WTC11 (cell line): ENCODE results near the gene PRSS56. TPM values are rescaled to one million over a fixed set of nuclear protein-coding genes. Genes with fewer than 3 reads are reported as not detected.

Experiments
- ATAC-seq: fragments of 200-7000 bp; cut with Tn5 transposase; 2 replicates; pipeline ENCODE4 v1.10.0; 2021; ENCODE audit warnings: mild to moderate bottlenecking, moderate library complexity
- CTCF ChIA-PET: fragments of 300-600 bp; sonication (Branson Sonifier 250); formaldehyde crosslinking; loops from one replicate; lab custom pipeline; 2021; ENCODE audit warnings: antibody characterized with exemption; lab: Charles Lee
- POLR2A ChIA-PET: fragments of 350-600 bp; sonication (Branson Sonifier 250); formaldehyde crosslinking; loops from one replicate; lab custom pipeline; 2021; ENCODE audit warnings: antibody characterized with exemption; lab: Charles Lee
- DNase-seq: peaks from one replicate; pipeline ENCODE4 v3.0.0; 2021; ENCODE audit warnings: low spot score
- H3K27ac Mint-ChIP-seq: 2 replicates; pipeline ENCODE4 v1.8.0; 2021; ENCODE audit warnings: mixed read lengths
- H3K27me3 Mint-ChIP-seq: 2 replicates; pipeline ENCODE4 v1.8.0; 2021; ENCODE audit warnings: low read depth, mild to moderate bottlenecking, moderate library complexity, mixed read lengths
- H3K36me3 Mint-ChIP-seq: 2 replicates; pipeline ENCODE4 v1.8.0; 2021; ENCODE audit warnings: mixed read lengths
- H3K4me1 Mint-ChIP-seq: 2 replicates; pipeline ENCODE4 v1.8.0; 2022; ENCODE audit warnings: mixed read lengths
- H3K4me3 Mint-ChIP-seq: 2 replicates; pipeline ENCODE4 v1.8.0; 2021; ENCODE audit warnings: mild to moderate bottlenecking, moderate library complexity, mixed read lengths
- H3K9me3 Mint-ChIP-seq: 2 replicates; pipeline ENCODE4 v1.8.0; 2021; ENCODE audit warnings: mixed read lengths
- ATF1 ChIP-seq: sonication (generic); formaldehyde crosslinking; IDR thresholded peaks from 2 replicates; pipeline ENCODE4 v1.8.1; 2023; ENCODE audit warnings: mild to moderate bottlenecking, moderate library complexity, missing genetic modification reagents
- CDX4 ChIP-seq: fragments of 250-450 bp; sonication (Bioruptor Pico); IDR thresholded peaks from 2 replicates; pipeline ENCODE4 v1.9.0; 2021; ENCODE audit warnings: moderate library complexity, mild to moderate bottlenecking, inconsistent platforms, borderline replicate concordance
- E2F1 ChIP-seq: sonication (generic); formaldehyde crosslinking; IDR thresholded peaks from 2 replicates; pipeline ENCODE4 v1.8.0; 2022; ENCODE audit warnings: mild to moderate bottlenecking, missing genetic modification reagents
- E2F4 ChIP-seq: sonication (generic); formaldehyde crosslinking; IDR thresholded peaks from 2 replicates; pipeline ENCODE4 v1.8.1; 2022; ENCODE audit warnings: low read depth, mild to moderate bottlenecking, moderate library complexity, missing genetic modification reagents, borderline replicate concordance
- ELF4 ChIP-seq: sonication (generic); formaldehyde crosslinking; IDR thresholded peaks from 2 replicates; pipeline ENCODE4 v1.8.1; 2022; ENCODE audit warnings: low read depth, mild to moderate bottlenecking, moderate library complexity, missing genetic modification reagents
- HMGXB4 ChIP-seq: sonication (generic); formaldehyde crosslinking; IDR thresholded peaks from 2 replicates; pipeline ENCODE4 v1.8.1; 2023; ENCODE audit warnings: mild to moderate bottlenecking, moderate library complexity, missing genetic modification reagents
- IRF2 ChIP-seq: sonication (generic); formaldehyde crosslinking; IDR thresholded peaks from 2 replicates; pipeline ENCODE4 v1.8.0; 2022; ENCODE audit warnings: low read depth, missing genetic modification reagents, borderline replicate concordance
- NR1H2 ChIP-seq: sonication (generic); formaldehyde crosslinking; IDR thresholded peaks from 2 replicates; pipeline ENCODE4 v1.9.0; 2021; ENCODE audit warnings: mild to moderate bottlenecking, moderate library complexity, missing genetic modification reagents
- NR2C2 ChIP-seq: sonication (generic); formaldehyde crosslinking; IDR thresholded peaks from 2 replicates; pipeline ENCODE4 v1.8.0; 2022; ENCODE audit warnings: mild to moderate bottlenecking, missing genetic modification reagents
- PRRX2 ChIP-seq: fragments of 250-450 bp; sonication (Bioruptor Pico); IDR thresholded peaks from 2 replicates; pipeline ENCODE4 v1.8.0; 2021; ENCODE audit warnings: mild to moderate bottlenecking
- RORB ChIP-seq: fragments of 250-450 bp; sonication (Bioruptor Pico); IDR thresholded peaks from 2 replicates; pipeline ENCODE4 v1.9.0; 2021; ENCODE audit warnings: mild to moderate bottlenecking
- USF1 ChIP-seq: sonication (generic); formaldehyde crosslinking; IDR thresholded peaks from 2 replicates; pipeline ENCODE4 v1.8.0; 2022; ENCODE audit warnings: mild to moderate bottlenecking, missing genetic modification reagents
- ZNF138 ChIP-seq: sonication (generic); formaldehyde crosslinking; conservative IDR thresholded peaks from 2 replicates; pipeline ENCODE4 v1.8.1; 2022; ENCODE audit warnings: mild to moderate bottlenecking, moderate library complexity, missing genetic modification reagents
- ZNF263 ChIP-seq: sonication (generic); formaldehyde crosslinking; IDR thresholded peaks from 2 replicates; pipeline ENCODE4 v1.8.1; 2022; ENCODE audit warnings: low read depth, mild to moderate bottlenecking, moderate library complexity, missing genetic modification reagents
- ZNF425 ChIP-seq: fragments of 250-450 bp; sonication (Bioruptor Pico); conservative IDR thresholded peaks from 2 replicates; pipeline ENCODE4 v1.9.0; 2021; ENCODE audit warnings: mild to moderate bottlenecking
- ZNF671 ChIP-seq: fragments of 250-450 bp; sonication (Bioruptor Pico); IDR thresholded peaks from 2 replicates; pipeline ENCODE4 v1.8.0; 2021; ENCODE audit warnings: mild to moderate bottlenecking
- ZSCAN18 ChIP-seq: fragments of 250-450 bp; sonication (Bioruptor Pico); IDR thresholded peaks from 2 replicates; pipeline ENCODE4 v2.1.2; 2022; ENCODE audit warnings: mild to moderate bottlenecking, moderate library complexity
- total RNA-seq: library from RNA; stranded (reverse); gene quantifications from 3 replicates; pipeline ENCODE4 v1.2.3, GENCODE V29; 2021

The PRSS56 gene
- total RNA-seq, 1 experiment from 2014 or later = not detected

GRCh38 chr2:232525199-232525598 lies 5.0 kb downstream of the PRSS56 start:
- TF ChIP-seq ZNF671 (CRISPR knock-in tag) (no peak), RORB (CRISPR knock-in tag) (no peak), USF1 (no peak), E2F1 (CRISPR knock-in tag) (no peak), NR1H2 (CRISPR knock-in tag) (no peak), ZNF263 (no peak), HMGXB4 (CRISPR knock-in tag) (no peak), ZNF425 (CRISPR knock-in tag) (no peak), ATF1 (CRISPR knock-in tag) (no peak), PRRX2 (CRISPR knock-in tag) (no peak), E2F4 (CRISPR knock-in tag) (no peak), IRF2 (no peak), NR2C2 (CRISPR knock-in tag) (no peak), ZSCAN18 (CRISPR knock-in tag) (no peak), ZNF138 (no peak), ELF4 (CRISPR knock-in tag) (no peak), CDX4 (CRISPR knock-in tag) (no peak)
- TF ChIP-seq, all 79 proteins: peak for 0
- DNase-seq = no peak
- H3K27me3 Mint-ChIP-seq = peaks cover 51% of the 10 kb centered on the region
- H3K36me3 Mint-ChIP-seq = no peaks in the 10 kb centered on the region
- no peak overlapping the region for H3K27ac Mint-ChIP-seq
- ChIA-PET POLR2A (no interaction called here), CTCF (interaction anchor here (1.3 to 1.7 kb wide), 2 partner anchors 13 to 81 kb away, joined by 3 to 4 read pairs; no protein-coding TSS in a partner anchor)
- H3K4me1 Mint-ChIP-seq = peaks cover 7% of the 10 kb centered on the region; the same call in 1 of the 2 replicates
- H3K4me3 Mint-ChIP-seq = no peak overlapping the region
- no peaks in the 10 kb centered on the region for H3K9me3 Mint-ChIP-seq
- ATAC-seq = no peak
